GM12872 (cell line): ENCODE results near the gene GMDS.

Source experiments
- CTCF ChIP-seq: IDR thresholded peaks from 3 replicates; pipeline ENCODE4 v1.5.1; 2011; ENCODE audit warnings: low read depth, mild to moderate bottlenecking, low read length, moderate library complexity; ENCODE audit not compliant: insufficient read depth

The GMDS gene

DNA sequence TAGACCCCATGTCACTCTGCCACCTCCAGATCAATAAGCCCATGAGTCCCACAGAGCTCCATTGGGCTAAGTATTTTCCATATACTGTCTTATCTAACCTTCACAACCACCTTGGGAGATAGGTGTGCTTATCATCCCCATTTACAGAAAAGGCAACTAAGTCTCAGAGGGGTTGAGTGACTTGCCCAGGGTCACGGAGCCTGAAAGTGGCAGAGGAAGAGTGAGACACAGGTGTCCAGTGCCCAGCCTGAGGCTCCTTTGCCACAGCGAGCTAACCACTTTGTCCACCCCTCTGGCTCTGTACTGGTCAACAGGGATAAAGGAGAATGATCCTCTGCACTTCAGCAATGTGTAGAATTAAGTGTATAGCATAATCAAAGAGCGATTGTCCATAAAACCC is 124.5 kb downstream of the GMDS start:
- no peak for TF ChIP-seq CTCF

DNA sequence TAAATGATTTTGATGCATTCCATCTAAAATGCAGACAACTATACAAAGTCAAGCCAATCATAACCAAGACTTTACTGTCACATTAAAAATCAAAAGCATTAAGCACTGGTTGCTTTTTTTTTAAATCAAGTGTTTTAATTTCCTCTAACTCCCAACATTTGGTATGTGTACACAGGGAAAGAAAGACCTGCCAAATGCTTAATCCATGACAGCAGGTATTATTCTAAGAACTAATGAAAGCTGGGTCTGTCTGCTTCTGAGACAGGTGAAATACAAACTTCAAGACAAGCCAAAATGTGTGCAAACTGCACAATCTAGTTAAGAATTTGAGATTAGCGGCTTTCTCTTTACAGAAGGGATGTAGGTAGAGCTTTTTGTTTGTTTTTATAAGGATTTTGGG is 126.1 kb downstream of the GMDS start:
- no peak for TF ChIP-seq CTCF

GRCh38 chr6:2118136-2118535 is 127.3 kb downstream of the GMDS start:
- no peak for TF ChIP-seq CTCF

GRCh38 chr6:2117447-2117846 is 128.0 kb downstream of the GMDS start:
- TF ChIP-seq CTCF, result no peak

- no peak for TF ChIP-seq CTCF
These were observed 128.9 kb downstream of the GMDS start for GRCh38 chr6:2116496-2116895.

DNA sequence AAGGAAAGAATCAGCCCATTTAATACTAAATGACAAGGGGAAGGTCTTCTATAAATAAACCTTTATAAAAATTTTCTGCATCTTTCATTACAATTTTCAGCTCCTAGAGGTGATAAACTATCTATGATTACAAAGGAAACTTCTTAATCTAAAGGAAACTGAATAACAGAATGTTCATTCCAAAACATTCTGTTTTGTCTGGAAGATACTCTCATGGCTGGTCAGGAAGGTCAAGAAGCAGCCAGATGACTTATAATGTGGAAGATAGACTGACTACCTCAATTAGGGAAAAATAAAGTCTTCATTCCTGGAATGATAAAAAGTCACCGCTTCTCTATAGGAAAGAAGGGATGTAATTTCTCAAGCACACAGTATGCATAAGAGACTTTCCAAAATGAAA is 131.3 kb downstream of the GMDS start:
- no peak for TF ChIP-seq CTCF

DNA sequence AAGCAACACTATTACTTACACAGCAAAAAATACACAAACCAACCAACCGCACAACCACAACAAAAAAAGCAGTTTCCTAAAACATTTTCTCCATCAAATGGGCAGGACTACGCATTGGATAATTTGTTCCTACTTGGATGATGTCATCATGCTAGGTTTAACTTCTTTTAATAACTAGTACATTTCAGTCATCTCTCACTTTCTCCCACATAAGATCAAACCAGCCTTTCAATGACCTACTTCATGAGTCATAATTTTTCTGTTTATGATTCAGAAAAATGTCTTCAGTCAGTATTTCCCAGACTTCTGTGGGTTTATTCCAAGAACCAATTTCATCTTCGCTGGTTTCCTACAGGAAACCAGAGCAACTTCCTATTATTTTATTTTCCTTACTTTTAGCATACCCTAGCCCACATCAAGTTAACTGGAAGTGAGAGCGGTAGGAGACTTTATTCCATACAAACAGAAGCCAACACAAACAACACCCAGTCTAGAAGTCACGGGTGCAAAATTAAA is 134.2 kb downstream of the GMDS start:
- TF ChIP-seq CTCF, result no peak

DNA sequence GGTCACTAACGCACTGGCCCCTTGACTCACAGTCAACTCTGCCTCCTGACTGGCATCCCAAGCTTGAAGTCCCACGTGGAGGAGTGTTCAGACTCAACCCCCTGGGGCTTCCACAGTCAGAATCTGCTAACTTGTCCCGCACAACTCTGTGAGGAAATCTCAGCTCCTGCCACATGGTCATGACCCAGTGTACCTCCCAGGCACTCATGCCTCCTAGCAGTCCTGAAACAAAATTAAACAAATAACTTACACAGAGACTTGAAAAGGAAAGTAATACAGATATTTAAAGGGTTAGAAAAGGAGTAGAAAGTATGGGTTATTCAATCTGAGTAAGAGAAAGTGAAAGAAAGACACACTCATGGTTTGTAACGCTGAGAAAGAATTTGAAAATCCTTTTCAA is 134.9 kb downstream of the GMDS start:
- no peak for TF ChIP-seq CTCF
